ENCODE measurements around the gene NXPH4. TPM values are rescaled to one million over a fixed set of nuclear protein-coding genes. Genes with fewer than 3 reads are reported as not detected.

Gene NXPH4
- total and polyA plus RNA-seq, 10 of the 15 experiments (the other 5 are each of a cell fraction or from before 2014, with no cell fraction given), result 0.03 to 0.26 TPM; not detected in 8

DNA sequence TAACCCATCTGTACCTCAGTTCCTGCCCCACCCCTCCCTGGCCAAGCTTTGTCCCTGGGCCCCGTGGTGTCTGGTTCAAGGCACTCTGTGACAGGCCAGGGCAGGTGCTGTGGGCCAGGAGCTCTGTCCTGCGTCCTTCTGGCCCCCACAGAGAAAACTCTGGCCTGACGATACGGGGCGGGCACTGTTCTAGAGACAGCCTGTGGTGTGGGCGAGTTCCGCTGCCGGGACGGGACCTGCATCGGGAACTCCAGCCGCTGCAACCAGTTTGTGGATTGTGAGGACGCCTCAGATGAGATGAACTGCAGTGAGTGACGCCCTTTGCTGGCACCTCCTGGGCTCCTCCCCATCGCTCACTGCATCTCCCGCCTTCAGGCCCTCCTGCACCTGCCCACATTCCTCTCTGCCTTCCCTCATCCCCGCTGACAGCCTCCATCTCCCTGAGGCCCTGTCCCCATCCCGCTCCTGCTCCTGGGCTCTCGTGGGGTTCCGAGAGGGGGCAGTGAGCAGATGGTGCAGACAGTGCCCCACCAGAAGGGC, 22.8 kb upstream of the NXPH4 start:
- Histone ChIP-seq H3K36me3 (ENCODE audit: control insufficient read depth in 2 of 2, insufficient read depth in 2 of 2, low read length in 1 of 2) (no peaks in the 10 kb centered on the region; a peak in 1 of 4 replicates), H3K9me3 (replicated peaks; ENCODE audit: control insufficient read depth, insufficient read depth, low read length) (no peaks in the 10 kb centered on the region), H3K9ac (ENCODE audit: control insufficient read depth, insufficient read depth, low read length) (no peak overlapping the region), H3K27me3 (replicated peaks in 1 of 2; ENCODE audit: control insufficient read depth in 2 of 2, insufficient read depth in 2 of 2, low read length in 1 of 2) (no peaks in the 10 kb centered on the region), H4K20me1 (ENCODE audit: control insufficient read depth, insufficient read depth) (no peaks in the 10 kb centered on the region), H3K4me3 (no peak overlapping the region), H3K79me2 (ENCODE audit: control insufficient read depth, insufficient read depth, low read length) (no peaks in the 10 kb centered on the region), H3K4me2 (ENCODE audit: control insufficient read depth, insufficient read depth) (no peak overlapping the region), H3K4me1 (ENCODE audit: control insufficient read depth, insufficient read depth, low read length) (no peaks in the 10 kb centered on the region), H2AFZ (ENCODE audit: control insufficient read depth, low read depth, low read length) (no peak overlapping the region), H3K27ac (ENCODE audit: control insufficient read depth, insufficient read depth) (no peak overlapping the region)
- ChIA-PET POLR2A (no interaction called here), CTCF (interaction anchor here (1.2 kb wide), 1 partner anchor 20 kb away, joined by 3 read pairs; no protein-coding TSS in a partner anchor), SMC1A (ENCODE audit: uncharacterized antibody, unreplicated experiment) (no interaction called here), RAD21 (ENCODE audit: unreplicated experiment) (no interaction called here)
- DNase-seq (ENCODE audit: low read depth, low spot score) (no peak), ATAC-seq (no peak), FAIRE-seq (no peak)
- TF ChIP-seq SPI1 (IDR thresholded peaks at IDR 0.05; ENCODE audit: borderline replicate concordance, insufficient read depth, low read depth, low read length), result no peak
- no peak for TF ChIP-seq CBX3 (IDR thresholded peaks at IDR 0.05; ENCODE audit: borderline replicate concordance, low read depth)
- TF ChIP-seq RELB (IDR thresholded peaks at IDR 0.05; ENCODE audit: low read depth), result no peak
- no peak for TF ChIP-seq EGR1 (IDR thresholded peaks at IDR 0.05; ENCODE audit: borderline replicate concordance in 1 of 2, low read depth in 2 of 2, low read length in 2 of 2)
- TF ChIP-seq, protein P1, sequence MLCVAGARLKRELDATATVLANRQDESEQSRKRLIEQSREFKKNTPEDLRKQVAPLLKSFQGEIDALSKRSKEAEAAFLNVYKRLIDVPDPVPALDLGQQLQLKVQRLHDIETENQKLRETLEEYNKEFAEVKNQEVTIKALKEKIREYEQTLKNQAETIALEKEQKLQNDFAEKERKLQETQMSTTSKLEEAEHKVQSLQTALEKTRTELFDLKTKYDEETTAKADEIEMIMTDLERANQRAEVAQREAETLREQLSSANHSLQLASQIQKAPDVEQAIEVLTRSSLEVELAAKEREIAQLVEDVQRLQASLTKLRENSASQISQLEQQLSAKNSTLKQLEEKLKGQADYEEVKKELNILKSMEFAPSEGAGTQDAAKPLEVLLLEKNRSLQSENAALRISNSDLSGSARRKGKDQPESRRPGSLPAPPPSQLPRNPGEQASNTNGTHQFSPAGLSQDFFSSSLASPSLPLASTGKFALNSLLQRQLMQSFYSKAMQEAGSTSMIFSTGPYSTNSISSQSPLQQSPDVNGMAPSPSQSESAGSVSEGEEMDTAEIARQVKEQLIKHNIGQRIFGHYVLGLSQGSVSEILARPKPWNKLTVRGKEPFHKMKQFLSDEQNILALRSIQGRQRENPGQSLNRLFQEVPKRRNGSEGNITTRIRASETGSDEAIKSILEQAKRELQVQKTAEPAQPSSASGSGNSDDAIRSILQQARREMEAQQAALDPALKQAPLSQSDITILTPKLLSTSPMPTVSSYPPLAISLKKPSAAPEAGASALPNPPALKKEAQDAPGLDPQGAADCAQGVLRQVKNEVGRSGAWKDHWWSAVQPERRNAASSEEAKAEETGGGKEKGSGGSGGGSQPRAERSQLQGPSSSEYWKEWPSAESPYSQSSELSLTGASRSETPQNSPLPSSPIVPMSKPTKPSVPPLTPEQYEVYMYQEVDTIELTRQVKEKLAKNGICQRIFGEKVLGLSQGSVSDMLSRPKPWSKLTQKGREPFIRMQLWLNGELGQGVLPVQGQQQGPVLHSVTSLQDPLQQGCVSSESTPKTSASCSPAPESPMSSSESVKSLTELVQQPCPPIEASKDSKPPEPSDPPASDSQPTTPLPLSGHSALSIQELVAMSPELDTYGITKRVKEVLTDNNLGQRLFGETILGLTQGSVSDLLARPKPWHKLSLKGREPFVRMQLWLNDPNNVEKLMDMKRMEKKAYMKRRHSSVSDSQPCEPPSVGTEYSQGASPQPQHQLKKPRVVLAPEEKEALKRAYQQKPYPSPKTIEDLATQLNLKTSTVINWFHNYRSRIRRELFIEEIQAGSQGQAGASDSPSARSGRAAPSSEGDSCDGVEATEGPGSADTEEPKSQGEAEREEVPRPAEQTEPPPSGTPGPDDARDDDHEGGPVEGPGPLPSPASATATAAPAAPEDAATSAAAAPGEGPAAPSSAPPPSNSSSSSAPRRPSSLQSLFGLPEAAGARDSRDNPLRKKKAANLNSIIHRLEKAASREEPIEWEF (IDR thresholded peaks at IDR 0.05; ENCODE audit: insufficient replicate concordance, low read depth, low read length), result no peak
- TF ChIP-seq ZNF687 (IDR thresholded peaks at IDR 0.05), result no peak
- no peak for TF ChIP-seq ZNF207 (IDR thresholded peaks at IDR 0.05; ENCODE audit: borderline replicate concordance)
- TF ChIP-seq TCF3 (IDR thresholded peaks at IDR 0.05; ENCODE audit: borderline replicate concordance, insufficient read depth, low read depth, low read length), result no peak
- TF ChIP-seq, protein P2, sequence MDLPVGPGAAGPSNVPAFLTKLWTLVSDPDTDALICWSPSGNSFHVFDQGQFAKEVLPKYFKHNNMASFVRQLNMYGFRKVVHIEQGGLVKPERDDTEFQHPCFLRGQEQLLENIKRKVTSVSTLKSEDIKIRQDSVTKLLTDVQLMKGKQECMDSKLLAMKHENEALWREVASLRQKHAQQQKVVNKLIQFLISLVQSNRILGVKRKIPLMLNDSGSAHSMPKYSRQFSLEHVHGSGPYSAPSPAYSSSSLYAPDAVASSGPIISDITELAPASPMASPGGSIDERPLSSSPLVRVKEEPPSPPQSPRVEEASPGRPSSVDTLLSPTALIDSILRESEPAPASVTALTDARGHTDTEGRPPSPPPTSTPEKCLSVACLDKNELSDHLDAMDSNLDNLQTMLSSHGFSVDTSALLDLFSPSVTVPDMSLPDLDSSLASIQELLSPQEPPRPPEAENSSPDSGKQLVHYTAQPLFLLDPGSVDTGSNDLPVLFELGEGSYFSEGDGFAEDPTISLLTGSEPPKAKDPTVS (IDR thresholded peaks at IDR 0.05; ENCODE audit: low read depth, low read length), result no peak
- intact Hi-C loops (cut with micrococcal nuclease; ENCODE audit: unreplicated experiment) (no loop called here), in situ Hi-C loops (cut with MboI) (no loop called here)
- BruUV-seq (replicated peaks), result no TSS peak
- 45% methylated on average over 19 of the region's 19 CpGs for WGBS (ENCODE audit: insufficient coverage, insufficient replicate concordance, low lambda C conversion rate, missing lambda C conversion rate)
